GM18858 (cell line): ENCODE measurements around the gene SPC24.
"Not testable (repeated sequence)": the region's sequence is repeated elsewhere in the genome, so short reads cannot be mapped to it uniquely, and the experiment has no call there.

Experiments
- ATAC-seq: cut with Tn5 transposase; IDR thresholded peaks from one replicate; pipeline ENCODE4 v1.9.1; 2021; ENCODE audit not compliant: unreplicated experiment

The SPC24 gene

DNA sequence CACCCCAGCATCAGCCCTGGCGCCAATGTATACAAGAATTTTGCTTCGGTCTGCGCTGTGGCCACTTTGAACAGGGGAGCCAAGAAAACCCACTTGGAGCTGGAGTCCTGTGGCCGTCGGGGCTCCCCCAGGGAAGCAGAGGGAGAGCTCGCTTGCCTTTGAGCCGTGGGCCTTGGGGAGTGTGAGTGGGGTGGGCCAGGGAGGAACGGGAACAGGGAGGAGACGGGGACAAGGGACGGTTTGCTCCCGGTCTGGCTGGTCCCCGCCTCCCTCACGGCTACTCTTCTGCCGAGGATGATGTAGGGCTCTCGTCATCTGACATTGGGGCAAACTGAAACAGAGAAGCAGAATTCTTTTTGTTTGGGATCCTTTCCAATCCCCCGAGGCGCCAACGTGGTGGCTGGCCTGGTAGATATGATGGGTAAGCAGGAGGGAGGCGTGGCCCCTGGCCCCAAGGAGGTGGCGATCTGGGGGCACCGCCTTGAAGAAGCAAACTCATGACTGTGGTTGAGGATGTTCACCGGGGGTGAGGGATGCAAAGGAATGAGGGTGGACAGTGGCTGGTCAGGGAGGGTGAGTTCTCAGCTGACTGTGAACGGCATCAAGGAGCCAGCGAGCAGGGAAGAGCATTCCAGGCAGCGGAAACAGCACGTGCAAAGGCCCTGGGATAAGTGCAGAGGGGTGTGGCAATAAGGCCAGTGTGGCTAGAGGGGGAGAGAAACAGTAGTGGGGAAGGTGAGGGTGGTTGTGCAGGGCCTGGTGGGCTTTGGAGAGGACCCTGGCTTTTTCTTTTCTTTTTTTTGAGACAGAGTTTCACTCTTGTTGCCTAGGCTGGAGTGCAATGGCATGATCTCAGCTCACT, 10.9 kb upstream of the SPC24 start:
- ATAC-seq: no peak

DNA sequence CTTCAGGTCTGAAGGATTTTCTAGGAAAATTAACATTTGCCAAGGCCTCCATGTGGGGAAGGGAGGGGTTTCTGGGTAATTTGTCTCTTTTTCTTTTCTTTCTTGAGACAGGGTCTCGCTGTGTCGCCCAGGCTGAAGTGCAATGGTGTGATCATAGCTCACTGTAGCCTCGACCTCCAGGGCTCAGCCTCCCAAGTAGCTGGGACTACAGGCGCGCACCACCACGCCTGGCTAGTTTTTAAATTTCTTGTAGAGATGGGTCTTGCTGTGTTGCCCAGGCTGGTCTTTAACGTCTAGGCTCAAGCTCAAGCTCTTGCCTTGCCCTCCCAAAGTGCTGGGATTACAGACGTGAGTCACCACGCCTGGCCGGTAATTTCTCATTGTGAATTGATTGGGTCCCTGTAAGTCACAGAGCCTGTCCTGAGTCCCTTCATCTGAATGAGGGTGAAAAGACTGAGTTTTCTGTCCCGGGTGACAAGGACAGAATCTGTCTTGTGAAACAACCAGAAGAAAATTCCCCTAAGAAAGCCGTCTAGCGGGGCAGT, 10.0 kb upstream of the SPC24 start:
- no peak for ATAC-seq

DNA sequence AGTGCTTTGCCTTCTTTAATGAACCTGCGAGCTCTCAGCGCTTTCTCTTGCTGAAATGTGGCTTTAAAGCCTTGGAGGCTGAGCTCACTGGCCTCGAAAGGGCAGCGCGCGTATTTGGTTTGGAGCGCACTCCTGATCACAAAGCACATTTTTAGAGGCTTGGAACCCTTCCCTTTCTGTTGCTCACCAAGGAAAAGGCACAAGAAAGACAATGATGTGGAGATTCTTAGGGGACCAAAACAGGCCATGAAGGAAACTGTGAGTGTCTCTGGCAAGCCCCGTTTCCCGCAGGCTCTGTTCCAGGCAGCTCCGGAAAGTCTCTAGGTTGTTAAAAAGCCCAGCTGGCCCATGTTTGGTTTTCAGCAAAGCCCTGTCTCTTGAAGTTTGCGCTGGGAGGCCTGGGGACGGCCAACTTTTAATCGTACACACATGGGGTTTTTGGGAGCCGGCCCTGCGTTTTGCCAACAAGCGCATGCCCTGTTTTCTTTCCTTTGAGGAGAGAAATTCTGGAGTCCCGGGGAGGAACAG, 9.4 kb upstream of the SPC24 start:
- no peak for ATAC-seq

DNA sequence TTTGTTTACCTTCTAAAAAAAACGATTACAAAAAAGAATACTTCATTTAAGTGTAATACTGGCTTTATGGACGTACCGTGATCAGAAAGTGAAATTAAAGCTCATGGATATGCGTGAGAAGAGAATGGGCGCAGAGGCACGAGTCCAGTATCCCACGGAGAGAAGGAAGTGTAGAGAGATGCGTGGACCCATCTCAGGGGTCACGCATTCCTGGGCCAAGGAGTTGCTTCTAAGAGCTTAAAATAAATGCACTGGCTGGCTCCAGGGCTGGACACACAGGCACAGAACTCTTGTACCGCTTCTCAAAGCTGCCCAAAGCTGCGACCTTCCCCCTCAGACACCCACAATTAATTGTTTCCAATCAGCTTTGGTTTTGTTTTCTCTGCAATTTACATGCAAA, 8.7 kb upstream of the SPC24 start:
- ATAC-seq: no peak

DNA sequence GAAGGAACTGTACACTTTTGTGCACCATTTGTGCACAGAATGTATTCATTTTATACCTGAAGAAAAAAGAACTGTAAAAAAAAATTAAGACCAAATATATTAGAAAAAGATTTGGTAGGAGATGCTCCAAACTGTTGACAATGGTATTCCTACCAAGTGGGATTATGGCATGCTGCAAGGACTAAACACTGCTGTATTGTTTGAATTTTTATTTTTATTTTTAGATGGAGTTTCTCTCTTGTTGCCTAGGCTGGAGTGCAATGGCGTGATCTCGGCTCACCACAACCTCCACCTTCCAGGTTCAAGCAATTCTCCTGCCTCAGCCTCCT, 4.8 kb upstream of the SPC24 start:
- not testable (repeated sequence) for ATAC-seq

DNA sequence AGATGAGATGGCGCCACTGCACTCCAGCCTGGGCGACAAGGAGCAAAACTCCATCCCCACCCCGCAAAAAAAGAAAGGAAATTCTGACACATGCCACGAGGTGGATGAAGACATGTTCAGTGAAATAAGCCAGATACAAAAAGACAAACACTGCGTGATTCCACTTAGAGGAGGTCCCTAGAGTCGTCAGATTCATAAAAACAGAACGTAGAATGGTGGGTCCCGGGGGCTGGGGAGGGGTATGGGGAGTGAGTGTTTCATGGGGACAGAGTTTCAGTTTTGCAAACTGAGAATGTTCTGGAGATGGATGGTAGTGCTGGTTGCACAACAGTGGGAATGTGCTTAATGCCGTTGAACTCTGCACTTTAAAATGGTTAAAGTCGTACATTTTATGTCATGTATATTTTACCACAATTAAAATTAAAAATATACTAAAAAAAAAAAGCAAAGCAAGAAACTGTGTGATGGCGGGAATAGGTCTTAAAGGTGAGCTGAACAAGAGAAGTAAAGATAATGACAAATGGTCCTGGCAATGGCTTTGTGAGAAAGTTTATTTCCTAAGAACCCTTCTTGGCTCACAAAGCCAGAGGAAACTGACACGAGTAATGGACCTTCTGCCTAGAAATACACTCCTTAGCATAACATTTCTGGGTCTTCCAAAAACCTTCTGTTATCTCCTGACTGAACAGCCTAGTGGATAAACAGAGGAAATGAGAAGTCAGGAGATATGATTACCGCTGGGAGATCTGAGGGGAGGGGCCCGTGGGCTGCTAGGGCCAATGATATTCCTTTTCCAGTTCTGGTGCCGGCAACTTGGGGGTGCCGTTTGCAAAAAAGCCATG, 4.2 kb upstream of the SPC24 start:
- no peak for ATAC-seq

DNA sequence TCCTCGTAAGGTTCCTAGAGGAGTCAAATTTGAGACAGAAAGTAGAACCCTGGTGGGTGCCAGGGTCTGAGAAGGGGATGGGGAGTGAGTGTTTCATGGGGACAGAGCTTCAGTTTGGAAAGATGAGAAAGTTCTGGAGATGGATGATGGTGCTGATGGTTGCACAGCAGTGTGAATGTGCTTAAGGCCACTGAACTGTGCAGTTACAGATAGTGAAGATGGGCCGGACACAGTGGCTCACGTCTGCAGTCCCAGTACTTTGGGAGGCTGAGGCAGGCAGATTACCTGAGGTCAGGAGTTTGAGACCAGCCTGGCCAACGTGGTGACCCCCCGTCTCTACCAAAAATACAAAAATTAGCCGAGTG, 917 bp downstream of the SPC24 start:
- ATAC-seq: no peak

DNA sequence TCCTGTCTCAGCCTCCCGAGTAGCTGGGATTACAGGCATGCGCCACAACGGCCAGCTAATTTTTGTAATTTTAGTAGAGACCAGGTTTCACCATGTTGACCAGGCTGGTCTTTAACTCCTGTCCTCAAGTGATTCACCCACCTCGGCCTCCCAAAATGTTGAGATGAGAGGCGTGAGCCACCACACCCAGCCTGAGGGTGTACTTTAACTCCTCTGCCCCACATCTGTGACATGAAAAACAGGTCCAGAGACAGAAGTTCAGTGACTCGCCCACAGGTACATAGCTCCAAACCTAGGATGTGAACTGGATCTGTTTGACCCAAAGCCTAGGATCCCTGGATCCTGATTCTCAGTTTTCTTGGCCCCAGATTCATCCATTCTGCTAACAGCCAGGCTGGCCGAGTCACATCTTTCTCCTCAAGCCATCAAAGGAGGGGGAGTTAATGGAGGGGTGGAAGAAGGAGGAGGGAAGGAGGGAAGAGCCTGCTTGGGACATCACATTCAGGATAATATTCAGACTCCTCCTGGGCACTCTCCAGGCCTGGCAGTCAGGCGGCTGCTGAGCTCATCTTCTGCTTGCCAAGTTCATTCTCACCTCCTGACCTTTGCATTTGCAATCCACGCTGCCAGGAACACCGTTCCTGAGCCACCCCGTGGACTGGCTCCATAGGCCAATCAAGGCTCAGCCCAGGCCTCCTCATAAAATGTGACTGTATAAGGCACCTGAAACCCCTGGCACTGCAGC, 3.1 kb downstream of the SPC24 start:
- no peak for ATAC-seq

DNA sequence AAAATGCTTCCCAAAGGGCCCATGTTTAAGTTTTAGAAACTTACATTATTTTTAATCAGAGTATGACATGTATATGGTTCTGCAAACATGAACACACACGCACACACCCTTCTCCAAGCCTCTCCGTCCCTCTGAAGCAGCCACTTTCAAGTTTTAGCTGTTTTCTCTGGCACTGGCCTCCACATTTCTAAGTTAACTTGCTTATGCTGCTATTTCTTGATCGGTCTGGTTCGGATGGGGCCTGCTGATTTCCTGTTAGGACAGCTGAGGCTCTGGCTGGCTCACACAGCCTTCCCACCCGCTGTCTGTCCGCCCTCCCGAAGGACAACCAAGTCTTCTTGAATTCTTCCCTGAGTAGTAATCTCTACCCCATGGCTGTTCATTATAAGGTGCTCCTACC, 4.4 kb downstream of the SPC24 start:
- ATAC-seq: no peak

DNA sequence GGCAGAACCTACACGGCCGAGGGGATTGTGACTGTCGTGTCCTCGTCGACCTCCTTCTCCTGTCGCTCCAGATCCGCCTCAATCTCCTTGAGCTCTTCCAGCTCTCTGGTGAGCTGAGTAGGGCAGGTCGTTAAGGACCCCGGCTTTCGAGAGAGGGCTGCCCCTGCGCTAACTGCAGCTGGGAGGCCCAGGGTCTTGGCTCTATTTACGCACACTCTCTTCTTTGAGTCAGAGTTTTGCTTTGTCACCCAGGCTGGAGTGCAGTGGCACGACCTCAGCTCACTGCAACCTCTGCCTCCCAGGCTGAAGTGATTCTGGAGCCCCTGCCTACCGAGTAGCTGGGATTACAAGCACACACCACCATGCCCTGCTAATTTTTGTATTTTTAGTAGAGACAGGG, 7.6 kb downstream of the SPC24 start:
- no peak for ATAC-seq

DNA sequence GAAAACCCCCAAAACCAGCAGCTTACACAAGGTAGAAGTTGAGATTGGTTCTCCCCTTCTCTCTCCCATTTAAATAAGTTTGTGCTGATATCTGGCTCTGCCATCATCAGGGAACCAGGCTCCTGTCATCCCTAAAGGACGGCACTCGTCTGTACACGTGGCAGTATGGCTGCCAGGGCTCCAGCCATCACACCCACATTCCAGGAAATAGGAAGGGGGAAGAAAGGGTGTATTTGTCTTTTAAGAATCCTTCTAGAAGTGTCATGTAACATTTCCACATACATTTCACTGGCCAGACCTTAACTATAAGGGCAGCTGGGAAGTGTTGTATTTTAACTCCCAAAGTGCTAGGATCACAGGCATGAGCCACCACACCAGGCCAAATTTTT, 10.1 kb downstream of the SPC24 start:
- ATAC-seq: no peak

DNA sequence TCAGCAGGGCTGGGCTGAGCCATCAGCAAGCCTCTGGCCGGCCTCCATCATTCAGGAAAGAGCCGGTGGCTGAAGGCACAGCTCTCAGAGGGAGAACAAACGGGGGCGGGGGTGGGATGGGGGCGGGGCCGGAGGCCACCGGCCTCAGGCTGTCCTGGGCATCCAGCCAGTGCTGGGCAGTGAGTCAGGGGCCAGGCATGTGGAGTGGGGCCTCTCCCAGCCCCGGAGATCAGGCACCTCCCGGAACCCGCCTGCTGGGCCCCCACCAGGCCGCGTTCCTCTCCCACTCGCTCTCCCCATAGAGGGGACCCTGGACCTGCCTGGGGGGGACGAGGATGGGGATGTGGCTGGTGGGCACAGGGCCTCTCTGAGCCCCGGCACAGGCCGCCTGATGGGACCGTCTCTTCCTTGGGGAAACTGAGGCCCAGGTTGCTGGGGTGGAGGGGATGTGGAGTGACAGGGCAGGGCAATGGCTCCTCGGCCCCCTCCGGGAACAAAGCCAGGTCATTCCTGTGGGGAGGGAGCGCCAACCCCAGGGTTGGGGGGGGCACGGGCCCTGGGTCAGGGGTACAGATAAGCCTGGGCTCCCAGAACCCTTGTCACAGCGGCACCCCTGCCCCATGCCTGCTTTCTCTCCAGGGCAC, 12.9 kb downstream of the SPC24 start:
- no peak for ATAC-seq

DNA sequence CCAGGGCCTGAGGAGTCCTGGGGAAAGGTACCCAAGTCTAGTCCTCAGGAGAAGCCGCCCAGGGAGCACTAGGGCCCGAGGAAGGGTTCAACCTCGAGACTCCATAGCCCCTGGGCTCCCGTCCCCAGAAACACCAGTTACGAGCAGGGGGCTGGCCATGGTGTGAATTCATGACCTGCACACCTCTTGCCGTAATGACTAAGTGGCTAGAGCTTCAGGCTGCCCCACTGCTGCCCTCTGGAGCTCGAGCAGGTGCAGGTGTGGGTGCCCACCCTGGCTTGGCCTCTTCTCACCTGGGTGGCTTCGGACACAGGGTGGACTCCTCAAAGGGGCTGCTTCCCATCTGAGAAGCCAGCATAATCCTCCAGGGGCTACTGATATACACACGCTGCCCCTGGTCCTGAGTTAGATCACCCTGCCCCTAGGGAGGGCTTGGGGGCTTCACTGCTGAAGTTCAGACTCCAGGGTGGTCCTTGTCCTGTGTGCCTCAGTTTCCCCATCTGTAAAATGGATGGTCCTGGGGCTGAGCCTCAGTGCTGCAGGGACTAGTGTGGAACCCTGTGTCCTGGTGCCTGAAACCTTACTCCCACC, 13.6 kb downstream of the SPC24 start:
- ATAC-seq: no peak

DNA sequence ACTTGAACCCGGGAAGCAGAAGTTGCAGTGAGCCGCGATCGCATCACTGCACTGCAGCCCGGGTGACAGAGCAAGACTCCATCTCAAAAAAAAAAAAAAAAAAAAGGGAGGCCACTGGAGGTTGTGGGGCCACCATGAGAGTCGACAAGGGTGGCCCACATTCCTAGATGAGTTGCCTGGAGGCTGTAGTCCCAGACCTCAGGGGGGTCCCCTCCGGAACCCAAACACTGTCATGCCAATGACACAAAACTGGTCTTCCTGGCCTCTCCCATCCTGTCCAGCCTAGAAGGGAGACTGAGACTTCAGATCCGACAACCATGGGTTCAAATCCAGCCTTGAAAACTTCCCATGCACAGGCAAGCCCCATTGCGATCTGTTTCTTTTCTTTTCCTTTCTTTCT, 14.7 kb downstream of the SPC24 start:
- ATAC-seq: no peak

DNA sequence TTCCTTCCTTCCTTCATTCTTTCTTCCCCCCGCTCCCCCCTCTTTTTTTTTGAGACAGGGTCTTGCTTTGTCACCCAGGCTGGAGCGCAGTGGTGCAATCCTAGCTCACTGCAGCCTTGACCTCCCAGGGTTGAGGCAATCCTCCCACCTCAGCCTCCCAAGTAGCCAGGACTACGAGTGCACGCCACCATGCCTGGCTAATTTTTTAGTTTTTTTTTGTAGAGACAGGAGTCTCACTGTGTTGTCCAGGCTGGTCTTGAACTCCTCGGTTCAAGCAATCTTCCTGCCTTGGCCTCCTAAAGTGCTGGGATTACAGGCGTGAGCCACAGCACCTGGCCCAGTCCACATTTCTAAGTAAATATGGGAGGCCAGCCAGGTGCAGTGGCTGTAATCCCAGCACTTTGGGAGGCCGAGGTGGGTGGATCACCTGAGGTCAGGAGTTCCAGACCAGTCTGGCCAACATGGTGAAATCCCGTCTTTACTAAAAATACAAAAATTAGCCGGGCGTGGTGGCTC, 15.5 kb downstream of the SPC24 start:
- not testable (repeated sequence) for ATAC-seq

DNA sequence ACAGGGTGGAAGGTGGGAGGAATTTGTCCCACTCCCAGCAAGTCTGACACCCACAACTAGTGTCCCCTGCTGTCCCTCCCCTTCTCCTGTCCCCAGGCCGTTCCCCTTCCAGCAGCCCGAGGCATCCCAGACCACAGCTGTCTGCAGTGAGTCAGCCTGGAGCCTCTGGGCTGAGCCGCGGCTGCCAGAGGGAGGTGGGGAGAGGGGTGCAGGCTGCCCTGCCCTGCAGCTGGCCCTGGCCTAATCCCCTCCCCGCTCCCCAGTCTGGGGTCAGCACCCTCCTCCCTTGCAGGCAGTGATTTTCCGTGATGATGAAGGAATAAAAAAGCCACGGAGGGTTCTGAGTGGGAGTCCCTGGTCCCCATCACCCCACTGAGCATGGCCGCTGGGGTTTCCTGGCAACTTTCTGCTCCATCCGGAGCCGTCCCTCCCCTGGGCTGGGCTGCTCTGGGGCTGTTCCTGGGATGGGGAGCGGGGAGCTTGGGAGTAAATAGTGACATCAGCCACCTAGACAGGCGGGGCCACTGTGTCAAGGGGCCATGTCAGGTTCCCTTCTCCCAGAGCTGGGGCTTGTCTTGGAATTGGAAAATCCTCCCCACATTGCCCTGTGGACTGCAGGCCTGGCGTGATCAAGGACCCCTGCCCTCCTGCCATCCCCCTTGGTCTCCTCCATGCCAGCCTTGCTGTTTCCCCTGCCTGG, 16.8 kb downstream of the SPC24 start:
- ATAC-seq: no peak

DNA sequence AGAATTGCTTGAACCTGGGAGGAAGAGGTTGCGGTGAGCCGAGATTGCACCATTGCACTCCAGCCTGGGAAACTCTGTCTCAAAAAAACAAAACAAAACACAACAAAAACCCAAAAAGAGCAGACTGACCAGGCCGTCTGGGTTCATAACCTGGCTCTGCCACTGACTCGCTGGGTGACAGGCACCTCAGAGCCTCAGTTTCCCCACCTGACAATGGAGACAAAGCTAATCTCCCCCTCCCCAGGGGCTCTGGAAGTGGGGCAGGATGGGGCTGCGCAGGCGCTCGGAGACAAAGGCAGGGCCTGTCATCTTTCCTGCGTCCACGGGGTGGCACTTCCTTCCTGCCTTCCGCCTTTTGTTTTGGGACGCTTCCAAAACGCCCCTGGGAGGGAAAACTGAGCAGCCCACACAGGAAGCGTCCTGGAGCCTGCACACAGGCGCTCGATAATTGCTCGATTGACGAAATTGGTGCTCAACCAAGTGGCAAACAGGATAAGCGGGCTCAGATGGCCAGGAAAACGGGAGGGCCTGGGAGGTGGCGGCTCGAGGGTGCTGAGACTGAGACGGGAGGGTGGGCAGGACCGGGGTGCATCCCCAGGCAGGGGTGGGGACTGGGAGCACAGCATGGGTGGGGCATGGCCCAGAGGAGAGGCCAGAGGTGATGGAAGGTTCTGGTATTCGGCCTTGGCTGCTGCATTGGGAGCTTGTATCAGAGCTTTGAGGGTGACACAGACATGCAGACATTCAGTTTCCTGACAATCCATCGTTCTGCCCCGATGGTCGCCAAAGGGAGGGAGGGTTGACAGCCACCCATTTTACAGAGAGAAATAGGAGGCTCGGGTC, 17.8 kb downstream of the SPC24 start:
- ATAC-seq: no peak

DNA sequence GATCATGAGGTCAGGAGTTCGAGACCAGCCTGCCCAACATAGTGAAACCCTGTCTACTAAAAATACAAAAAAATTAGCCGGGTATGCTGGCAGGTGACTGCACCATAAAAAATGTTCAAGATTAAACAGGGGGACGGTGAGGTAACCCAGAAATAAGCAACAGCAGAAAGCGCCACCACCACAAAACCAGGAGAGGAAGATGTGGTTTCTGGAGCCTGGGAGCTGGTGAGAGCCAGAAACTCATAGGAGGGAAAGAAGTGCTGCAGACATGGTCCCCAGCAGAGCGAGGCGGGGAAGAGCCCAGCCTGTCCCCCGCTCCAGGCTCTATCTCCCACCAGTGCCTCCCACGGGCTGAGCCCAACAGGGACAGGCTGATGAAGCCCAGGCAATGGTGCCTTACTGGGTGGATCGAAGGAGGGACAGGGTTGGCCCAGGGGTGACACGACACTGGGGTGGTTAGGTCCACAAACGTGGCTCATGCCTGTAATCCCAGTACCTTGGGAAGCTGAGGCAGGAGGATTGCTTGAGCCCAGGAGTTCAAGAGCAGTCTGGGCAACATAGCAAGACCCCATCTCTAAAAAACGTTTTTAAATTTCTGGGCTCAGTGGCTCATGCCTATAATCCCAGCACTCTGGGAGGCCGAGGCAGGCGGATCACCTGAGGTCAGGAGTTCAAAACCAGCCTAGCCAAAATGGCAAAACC, 19.0 kb downstream of the SPC24 start:
- ATAC-seq: no peak
